HepG2 (cell line): ENCODE data around the gene NFRKB. TPM values are rescaled to one million over a fixed set of nuclear protein-coding genes. Genes with fewer than 3 reads are reported as not detected.

ENCODE experiments used
- HDAC2 ChIP-seq: sonication (generic); formaldehyde crosslinking; IDR thresholded peaks from 2 replicates; pipeline ENCODE4 v1.4.0; 2020; ENCODE audit warnings: missing genetic modification reagents
- KAT8 ChIP-seq: IDR thresholded peaks from 2 replicates; pipeline ENCODE4 v1.6.1; 2016; ENCODE audit warnings: missing genetic modification reagents, missing compliant biosample characterization
- MED13 ChIP-seq: sonication (generic); formaldehyde crosslinking; IDR thresholded peaks from 2 replicates; pipeline ENCODE4 v1.5.0; 2020; ENCODE audit warnings: missing genetic modification reagents
- MTF2 ChIP-seq: sonication (generic); formaldehyde crosslinking; IDR thresholded peaks from 2 replicates; pipeline ENCODE4 v1.5.0; 2020; ENCODE audit warnings: missing genetic modification reagents, borderline replicate concordance
- PAWR ChIP-seq: sonication (generic); formaldehyde crosslinking; IDR thresholded peaks from 2 replicates; pipeline ENCODE4 v1.4.0; 2020; ENCODE audit warnings: missing genetic modification reagents, mild to moderate bottlenecking, borderline replicate concordance
- SMAD3 ChIP-seq: sonication (generic); formaldehyde crosslinking; IDR thresholded peaks from 2 replicates; pipeline ENCODE4 v1.4.0; 2020; ENCODE audit warnings: missing genetic modification reagents
- ZNF20 ChIP-seq: sonication (generic); formaldehyde crosslinking; IDR thresholded peaks from 2 replicates; pipeline ENCODE4 v1.4.0; 2020; ENCODE audit warnings: mild to moderate bottlenecking, moderate library complexity, missing genetic modification reagents
- ZNF280D ChIP-seq: sonication (generic); formaldehyde crosslinking; IDR thresholded peaks from 2 replicates; pipeline ENCODE4 v1.5.1; 2020; ENCODE audit warnings: mild to moderate bottlenecking, missing genetic modification reagents
- ZNF709 ChIP-seq: sonication (generic); formaldehyde crosslinking; IDR thresholded peaks from 2 replicates; pipeline ENCODE4 v1.5.0; 2020; ENCODE audit warnings: mild to moderate bottlenecking, missing genetic modification reagents
- polyA plus RNA-seq, 8 experiments: library from polyadenylated mRNA; depleted of rRNA in 3 of 8; stranded (reverse) in 7 of 8; unstranded in 1 of 8; fragments of >200 nt; fragmentation: Illumina TruSeq in 4 of 8; extraction: Trizol in 4 of 8; gene quantifications; 2 replicates each; pipeline versions ENCODE4 v1.2.1 to v1.2.3, GENCODE V29; 2011 to 2016; ENCODE audit warnings: low read depth in 4 of 8, missing spikeins in 1 of 8, mixed read lengths in 1 of 8; ENCODE audit not compliant: insufficient read depth in 1 of 8
- total RNA-seq, 5 experiments: library from RNA; depleted of rRNA; stranded (reverse); fragments of >200 nt; fragmentation: Illumina TruSeq; extraction: Trizol; gene quantifications; 2 replicates each; pipeline ENCODE4 v1.2.3, GENCODE V29; 2016; ENCODE audit warnings: low read depth in 1 of 5
- TF ChIP-seq, protein P1 (sequence below): IDR thresholded peaks from 2 replicates; pipeline ENCODE4 v1.6.1; 2016; ENCODE audit warnings: missing genetic modification reagents, missing compliant biosample characterization
- TF ChIP-seq, protein P2 (sequence below): sonication (generic); formaldehyde crosslinking; IDR thresholded peaks from 2 replicates; pipeline ENCODE4 v1.4.0; 2020; ENCODE audit warnings: missing genetic modification reagents, borderline replicate concordance
- TF ChIP-seq, protein P3 (sequence below): sonication (generic); formaldehyde crosslinking; IDR thresholded peaks from 2 replicates; pipeline ENCODE4 v1.5.0; 2020; ENCODE audit warnings: mild to moderate bottlenecking, missing genetic modification reagents, borderline replicate concordance
- TF ChIP-seq, protein P4 (sequence below): sonication (generic); formaldehyde crosslinking; IDR thresholded peaks from 2 replicates; pipeline ENCODE4 v1.4.0; 2020; ENCODE audit warnings: low read depth, mild to moderate bottlenecking, missing genetic modification reagents

Gene NFRKB
- total and polyA plus RNA-seq, 2 of the 13 experiments (the other 11 are each of a cell fraction or from before 2014, with no cell fraction given) = 22.9 to 23.7 TPM

DNA sequence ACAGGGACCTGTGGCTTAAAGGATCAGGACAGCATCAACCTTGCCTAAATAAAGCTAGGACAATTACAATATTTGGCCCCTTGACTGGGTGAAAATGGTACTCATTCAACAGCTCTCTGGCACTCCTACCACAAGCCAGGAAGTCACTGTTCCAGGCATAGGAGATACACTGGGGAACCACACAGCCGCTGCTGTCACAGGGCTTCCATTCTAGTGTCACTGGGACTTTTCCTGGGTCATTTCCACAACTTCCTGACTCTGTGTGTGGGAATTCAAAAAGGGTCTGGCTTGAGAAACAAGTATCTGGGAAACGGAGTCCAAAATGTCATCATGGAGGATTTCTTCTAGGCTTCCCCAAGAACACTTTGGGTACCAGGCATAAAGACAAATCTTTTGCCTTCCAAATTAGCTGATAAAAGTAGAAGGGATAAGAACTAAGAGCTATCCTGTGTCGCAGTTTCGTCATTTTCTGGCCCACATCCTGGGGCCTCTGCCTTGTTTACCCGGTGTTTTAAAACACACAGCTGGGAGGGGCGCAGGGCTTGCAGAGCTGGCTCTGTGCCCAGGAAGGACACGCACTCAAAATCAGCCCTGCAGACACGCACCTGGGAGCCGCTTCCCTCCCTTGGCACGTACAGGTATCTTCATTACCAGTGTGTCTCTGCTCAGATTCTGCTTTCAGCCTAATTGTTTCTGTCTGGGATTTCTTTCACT is 41.7 kb downstream of the NFRKB start (continued):
- TF ChIP-seq ZNF709 (CRISPR knock-in tag) (no peak), HDAC2 (peak; percentile 90), ZNF20 (CRISPR knock-in tag) (no peak), SMAD3 (peak; percentile 90; the same call in 1 of the 2 replicates), MED13 (CRISPR knock-in tag) (no peak), KAT8 (CRISPR knock-in tag) (peak; percentile 54; the same call in 1 of the 2 replicates), PAWR (CRISPR knock-in tag) (no peak), ZNF280D (0 out of 2 replicates have a peak, but pooled peaks have one; percentile 67), MTF2 (CRISPR knock-in tag) (no peak)
- TF ChIP-seq, protein P1, sequence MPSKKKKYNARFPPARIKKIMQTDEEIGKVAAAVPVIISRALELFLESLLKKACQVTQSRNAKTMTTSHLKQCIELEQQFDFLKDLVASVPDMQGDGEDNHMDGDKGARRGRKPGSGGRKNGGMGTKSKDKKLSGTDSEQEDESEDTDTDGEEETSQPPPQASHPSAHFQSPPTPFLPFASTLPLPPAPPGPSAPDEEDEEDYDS = 0 out of 2 replicates have a peak, but pooled peaks have one; percentile 24
- TF ChIP-seq, protein P2, sequence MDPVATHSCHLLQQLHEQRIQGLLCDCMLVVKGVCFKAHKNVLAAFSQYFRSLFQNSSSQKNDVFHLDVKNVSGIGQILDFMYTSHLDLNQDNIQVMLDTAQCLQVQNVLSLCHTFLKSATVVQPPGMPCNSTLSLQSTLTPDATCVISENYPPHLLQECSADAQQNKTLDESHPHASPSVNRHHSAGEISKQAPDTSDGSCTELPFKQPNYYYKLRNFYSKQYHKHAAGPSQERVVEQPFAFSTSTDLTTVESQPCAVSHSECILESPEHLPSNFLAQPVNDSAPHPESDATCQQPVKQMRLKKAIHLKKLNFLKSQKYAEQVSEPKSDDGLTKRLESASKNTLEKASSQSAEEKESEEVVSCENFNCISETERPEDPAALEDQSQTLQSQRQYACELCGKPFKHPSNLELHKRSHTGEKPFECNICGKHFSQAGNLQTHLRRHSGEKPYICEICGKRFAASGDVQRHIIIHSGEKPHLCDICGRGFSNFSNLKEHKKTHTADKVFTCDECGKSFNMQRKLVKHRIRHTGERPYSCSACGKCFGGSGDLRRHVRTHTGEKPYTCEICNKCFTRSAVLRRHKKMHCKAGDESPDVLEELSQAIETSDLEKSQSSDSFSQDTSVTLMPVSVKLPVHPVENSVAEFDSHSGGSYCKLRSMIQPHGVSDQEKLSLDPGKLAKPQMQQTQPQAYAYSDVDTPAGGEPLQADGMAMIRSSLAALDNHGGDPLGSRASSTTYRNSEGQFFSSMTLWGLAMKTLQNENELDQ (CRISPR knock-in tag) = no peak
- TF ChIP-seq, protein P3, sequence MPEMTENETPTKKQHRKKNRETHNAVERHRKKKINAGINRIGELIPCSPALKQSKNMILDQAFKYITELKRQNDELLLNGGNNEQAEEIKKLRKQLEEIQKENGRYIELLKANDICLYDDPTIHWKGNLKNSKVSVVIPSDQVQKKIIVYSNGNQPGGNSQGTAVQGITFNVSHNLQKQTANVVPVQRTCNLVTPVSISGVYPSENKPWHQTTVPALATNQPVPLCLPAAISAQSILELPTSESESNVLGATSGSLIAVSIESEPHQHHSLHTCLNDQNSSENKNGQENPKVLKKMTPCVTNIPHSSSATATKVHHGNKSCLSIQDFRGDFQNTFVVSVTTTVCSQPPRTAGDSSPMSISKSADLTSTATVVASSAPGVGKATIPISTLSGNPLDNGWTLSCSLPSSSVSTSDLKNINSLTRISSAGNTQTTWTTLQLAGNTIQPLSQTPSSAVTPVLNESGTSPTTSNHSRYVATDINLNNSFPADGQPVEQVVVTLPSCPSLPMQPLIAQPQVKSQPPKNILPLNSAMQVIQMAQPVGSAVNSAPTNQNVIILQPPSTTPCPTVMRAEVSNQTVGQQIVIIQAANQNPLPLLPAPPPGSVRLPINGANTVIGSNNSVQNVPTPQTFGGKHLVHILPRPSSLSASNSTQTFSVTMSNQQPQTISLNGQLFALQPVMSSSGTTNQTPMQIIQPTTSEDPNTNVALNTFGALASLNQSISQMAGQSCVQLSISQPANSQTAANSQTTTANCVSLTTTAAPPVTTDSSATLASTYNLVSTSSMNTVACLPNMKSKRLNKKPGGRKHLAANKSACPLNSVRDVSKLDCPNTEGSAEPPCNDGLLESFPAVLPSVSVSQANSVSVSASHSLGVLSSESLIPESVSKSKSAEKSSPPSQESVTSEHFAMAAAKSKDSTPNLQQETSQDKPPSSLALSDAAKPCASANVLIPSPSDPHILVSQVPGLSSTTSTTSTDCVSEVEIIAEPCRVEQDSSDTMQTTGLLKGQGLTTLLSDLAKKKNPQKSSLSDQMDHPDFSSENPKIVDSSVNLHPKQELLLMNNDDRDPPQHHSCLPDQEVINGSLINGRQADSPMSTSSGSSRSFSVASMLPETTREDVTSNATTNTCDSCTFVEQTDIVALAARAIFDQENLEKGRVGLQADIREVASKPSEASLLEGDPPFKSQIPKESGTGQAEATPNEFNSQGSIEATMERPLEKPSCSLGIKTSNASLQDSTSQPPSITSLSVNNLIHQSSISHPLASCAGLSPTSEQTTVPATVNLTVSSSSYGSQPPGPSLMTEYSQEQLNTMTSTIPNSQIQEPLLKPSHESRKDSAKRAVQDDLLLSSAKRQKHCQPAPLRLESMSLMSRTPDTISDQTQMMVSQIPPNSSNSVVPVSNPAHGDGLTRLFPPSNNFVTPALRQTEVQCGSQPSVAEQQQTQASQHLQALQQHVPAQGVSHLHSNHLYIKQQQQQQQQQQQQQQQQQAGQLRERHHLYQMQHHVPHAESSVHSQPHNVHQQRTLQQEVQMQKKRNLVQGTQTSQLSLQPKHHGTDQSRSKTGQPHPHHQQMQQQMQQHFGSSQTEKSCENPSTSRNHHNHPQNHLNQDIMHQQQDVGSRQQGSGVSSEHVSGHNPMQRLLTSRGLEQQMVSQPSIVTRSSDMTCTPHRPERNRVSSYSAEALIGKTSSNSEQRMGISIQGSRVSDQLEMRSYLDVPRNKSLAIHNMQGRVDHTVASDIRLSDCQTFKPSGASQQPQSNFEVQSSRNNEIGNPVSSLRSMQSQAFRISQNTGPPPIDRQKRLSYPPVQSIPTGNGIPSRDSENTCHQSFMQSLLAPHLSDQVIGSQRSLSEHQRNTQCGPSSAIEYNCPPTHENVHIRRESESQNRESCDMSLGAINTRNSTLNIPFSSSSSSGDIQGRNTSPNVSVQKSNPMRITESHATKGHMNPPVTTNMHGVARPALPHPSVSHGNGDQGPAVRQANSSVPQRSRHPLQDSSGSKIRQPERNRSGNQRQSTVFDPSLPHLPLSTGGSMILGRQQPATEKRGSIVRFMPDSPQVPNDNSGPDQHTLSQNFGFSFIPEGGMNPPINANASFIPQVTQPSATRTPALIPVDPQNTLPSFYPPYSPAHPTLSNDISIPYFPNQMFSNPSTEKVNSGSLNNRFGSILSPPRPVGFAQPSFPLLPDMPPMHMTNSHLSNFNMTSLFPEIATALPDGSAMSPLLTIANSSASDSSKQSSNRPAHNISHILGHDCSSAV (CRISPR knock-in tag) = no peak
- TF ChIP-seq, protein P4, sequence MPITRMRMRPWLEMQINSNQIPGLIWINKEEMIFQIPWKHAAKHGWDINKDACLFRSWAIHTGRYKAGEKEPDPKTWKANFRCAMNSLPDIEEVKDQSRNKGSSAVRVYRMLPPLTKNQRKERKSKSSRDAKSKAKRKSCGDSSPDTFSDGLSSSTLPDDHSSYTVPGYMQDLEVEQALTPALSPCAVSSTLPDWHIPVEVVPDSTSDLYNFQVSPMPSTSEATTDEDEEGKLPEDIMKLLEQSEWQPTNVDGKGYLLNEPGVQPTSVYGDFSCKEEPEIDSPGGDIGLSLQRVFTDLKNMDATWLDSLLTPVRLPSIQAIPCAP = no peak
